HL-60 (cell line): ENCODE measurements around the gene SUPT4H1.

Experiments
- CTCF ChIP-seq: IDR thresholded peaks from one replicate; pipeline ENCODE4 v1.5.1; 2011; ENCODE audit warnings: low read length, control low read depth, inconsistent platforms; ENCODE audit not compliant: insufficient read depth
- GABPA ChIP-seq: IDR thresholded peaks from 2 replicates; pipeline ENCODE4 v1.6.1; 2012; ENCODE audit warnings: low read depth
- POLR2AphosphoS5 ChIP-seq: IDR thresholded peaks from 2 replicates; pipeline ENCODE4 v1.6.1; 2012; ENCODE audit warnings: low read depth
- REST ChIP-seq: IDR thresholded peaks from 2 replicates; pipeline ENCODE4 v1.6.1; 2012; ENCODE audit warnings: low read depth; ENCODE audit not compliant: insufficient replicate concordance

GRCh38 chr17:58312021-58312630, 39.9 kb downstream of the SUPT4H1 start:
- TF ChIP-seq POLR2AphosphoS5 (peak; percentile 40; the same call in 1 of the 2 replicates), CTCF (no peak), GABPA (no peak), REST (no peak)
